PC-3 (cell line): ENCODE measurements around the gene RNF222. TPM values are rescaled to one million over a fixed set of nuclear protein-coding genes. Genes with fewer than 3 reads are reported as not detected.

Experiments used
- ATAC-seq: fragments of 200-7000 bp; cut with Tn5 transposase; 2 replicates; pipeline ENCODE4 v1.9.1; 2020; ENCODE audit warnings: mild to moderate bottlenecking, moderate library complexity
- BruUV-seq: library from RNA; stranded (reverse); fragments of 400-500 nt; replicated peaks from 2 replicates; lab custom pipeline; 2021; lab: Mats Ljungman, UMichigan
- CTCF ChIA-PET: fragments of 300-600 bp; sonication (Branson Sonifier 250); formaldehyde crosslinking; loops from one replicate; lab custom pipeline; 2022; ENCODE audit warnings: antibody characterized with exemption; lab: Charles Lee
- POLR2A ChIA-PET: fragments of 300-600 bp; sonication (Branson Sonifier 250); formaldehyde crosslinking; loops from one replicate; lab custom pipeline; 2022; ENCODE audit warnings: antibody characterized with exemption; ENCODE audit not compliant: unreplicated experiment; lab: Charles Lee
- DNase-seq: peaks from one replicate; pipeline ENCODE4 v3.0.0-alpha.2; 2015
- H2AFZ ChIP-seq: fragments of 300-600 bp; sonication (generic); 2 replicates; pipeline ENCODE4 v1.6.0; 2016; ENCODE audit warnings: antibody characterized with exemption, low read length
- H3F3A ChIP-seq: fragments of 300-600 bp; sonication (generic); one replicate; pipeline ENCODE4 v1.6.0; 2017; ENCODE audit warnings: antibody characterized with exemption, low read length, control low read depth, mild to moderate bottlenecking; ENCODE audit not compliant: unreplicated experiment
- H3K27ac ChIP-seq: fragments of 300-600 bp; sonication (generic); 2 replicates; pipeline ENCODE4 v1.5.1; 2016; ENCODE audit warnings: mild to moderate bottlenecking, low read length
- H3K27me3 ChIP-seq: fragments of 300-600 bp; sonication (generic); 2 replicates; pipeline ENCODE4 v1.6.1; 2016; ENCODE audit warnings: low read length, mixed read lengths
- H3K36me3 ChIP-seq: fragments of 300-600 bp; sonication (generic); 2 replicates; pipeline ENCODE4 v1.6.1; 2016; ENCODE audit warnings: low read depth, mixed run types, low read length, mixed read lengths
- H3K4me1 ChIP-seq: fragments of 300-600 bp; sonication (generic); 2 replicates; pipeline ENCODE4 v1.5.1; 2016; ENCODE audit warnings: low read length; ENCODE audit not compliant: insufficient read depth
- H3K4me2 ChIP-seq: fragments of 300-600 bp; sonication (generic); 2 replicates; pipeline ENCODE4 v1.6.0; 2016; ENCODE audit warnings: low read length
- H3K4me3 ChIP-seq: fragments of 300-600 bp; sonication (generic); 2 replicates; pipeline ENCODE4 v1.5.1; 2016; ENCODE audit warnings: mild to moderate bottlenecking, low read length, mixed read lengths
- H3K79me2 ChIP-seq: fragments of 300-600 bp; sonication (generic); 2 replicates; pipeline ENCODE4 v1.6.1; 2017; ENCODE audit warnings: low read length, mixed read lengths
- H3K9ac ChIP-seq: fragments of 300-600 bp; sonication (generic); 2 replicates; pipeline ENCODE4 v1.6.0; 2016; ENCODE audit warnings: mild to moderate bottlenecking, low read length
- H3K9me2 ChIP-seq: fragments of 300-600 bp; sonication (generic); replicated peaks from 2 replicates; pipeline ENCODE4 v1.6.1; 2016; ENCODE audit warnings: mixed run types, low read length, mixed read lengths
- H3K9me3 ChIP-seq: fragments of 300-600 bp; sonication (generic); 2 replicates; pipeline ENCODE4 v1.6.1; 2016; ENCODE audit warnings: low read length, mixed read lengths
- H4K20me1 ChIP-seq: fragments of 300-600 bp; sonication (generic); 2 replicates; pipeline ENCODE4 v1.6.1; 2016; ENCODE audit warnings: low read length, mixed read lengths
- EZH2 ChIP-seq: fragments of 300-600 bp; sonication (generic); IDR thresholded peaks from one replicate; pipeline ENCODE4 v1.6.1; 2017; ENCODE audit warnings: antibody characterized with exemption, mild to moderate bottlenecking, low read length; ENCODE audit not compliant: unreplicated experiment
- EZH2phosphoT487 ChIP-seq: fragments of 300-600 bp; sonication (generic); IDR thresholded peaks from 2 replicates; pipeline ENCODE4 v1.6.1; 2018; ENCODE audit warnings: mild to moderate bottlenecking, antibody characterized with exemption, low read length, borderline replicate concordance
- intact Hi-C: fragments of 100-400 bp; cut with micrococcal nuclease; formaldehyde crosslinking; loops from 2 replicates; pipeline ENCODE4 v1.9.0; 2023
- total RNA-seq: library from RNA; depleted of rRNA; stranded (reverse); fragments of >200 nt; gene quantifications from 2 replicates; pipeline ENCODE4 v1.2.3, GENCODE V29; 2014; rRNA removed
- TF ChIP-seq, protein P1 (sequence below): fragments of 300-600 bp; sonication (generic); conservative IDR thresholded peaks from 2 replicates; pipeline ENCODE4 v1.5.1; 2017; ENCODE audit warnings: antibody characterized with exemption, low read depth, mild to moderate bottlenecking, low read length

Gene RNF222
- total RNA-seq, 1 experiment from 2014 or later = 0.07 TPM

DNA sequence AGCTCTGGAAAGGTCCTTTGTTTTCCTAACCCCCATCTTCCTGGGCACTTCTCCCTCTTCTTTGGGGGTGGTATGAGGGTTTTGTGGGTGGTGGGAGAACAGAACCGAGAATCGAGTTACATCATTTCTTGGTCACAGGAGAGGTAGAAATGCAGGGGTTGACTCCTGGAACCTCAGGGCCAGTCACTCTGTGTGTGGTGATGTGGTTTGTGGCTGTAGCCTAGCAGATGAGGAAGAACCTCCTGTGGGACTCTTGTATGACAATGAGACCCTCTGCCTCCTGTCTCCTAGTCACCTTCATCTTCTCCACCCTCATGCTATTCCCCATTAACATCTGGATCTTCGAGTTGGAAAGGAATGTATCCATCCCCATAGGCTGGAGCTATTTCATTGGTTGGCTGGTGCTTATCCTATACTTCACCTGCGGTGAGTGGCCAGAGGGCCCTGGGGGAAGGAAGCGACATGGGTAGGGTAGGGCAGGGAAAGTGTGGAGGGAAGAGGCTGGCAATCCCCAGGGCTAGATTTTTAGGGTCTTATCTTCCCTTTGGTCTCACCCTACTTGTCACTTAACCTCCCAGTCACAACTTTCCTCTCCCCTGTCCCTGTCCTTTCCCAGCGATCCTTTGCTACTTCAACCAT, 52.5 kb downstream of the RNF222 start:
- Histone ChIP-seq H3K4me3 (no peak overlapping the region), H3K79me2 (no peaks in the 10 kb centered on the region), H3K9me3 (no peaks in the 10 kb centered on the region), H3K4me1 (no peaks in the 10 kb centered on the region), H3K4me2 (no peak overlapping the region), H2AFZ (no peak overlapping the region), H3K27me3 (no peaks in the 10 kb centered on the region), H3F3A (no peaks in the 10 kb centered on the region), H4K20me1 (no peaks in the 10 kb centered on the region), H3K27ac (no peak overlapping the region), H3K9me2 (no peaks in the 10 kb centered on the region), H3K9ac (no peak overlapping the region), H3K36me3 (no peaks in the 10 kb centered on the region)
- intact Hi-C loops = no loop called here
- DNase-seq (no peak), ATAC-seq (no peak)
- BruUV-seq = no TSS peak
- ChIA-PET CTCF (no interaction called here), POLR2A (no interaction called here)
- TF ChIP-seq EZH2phosphoT487 = no peak
- TF ChIP-seq, protein P1, sequence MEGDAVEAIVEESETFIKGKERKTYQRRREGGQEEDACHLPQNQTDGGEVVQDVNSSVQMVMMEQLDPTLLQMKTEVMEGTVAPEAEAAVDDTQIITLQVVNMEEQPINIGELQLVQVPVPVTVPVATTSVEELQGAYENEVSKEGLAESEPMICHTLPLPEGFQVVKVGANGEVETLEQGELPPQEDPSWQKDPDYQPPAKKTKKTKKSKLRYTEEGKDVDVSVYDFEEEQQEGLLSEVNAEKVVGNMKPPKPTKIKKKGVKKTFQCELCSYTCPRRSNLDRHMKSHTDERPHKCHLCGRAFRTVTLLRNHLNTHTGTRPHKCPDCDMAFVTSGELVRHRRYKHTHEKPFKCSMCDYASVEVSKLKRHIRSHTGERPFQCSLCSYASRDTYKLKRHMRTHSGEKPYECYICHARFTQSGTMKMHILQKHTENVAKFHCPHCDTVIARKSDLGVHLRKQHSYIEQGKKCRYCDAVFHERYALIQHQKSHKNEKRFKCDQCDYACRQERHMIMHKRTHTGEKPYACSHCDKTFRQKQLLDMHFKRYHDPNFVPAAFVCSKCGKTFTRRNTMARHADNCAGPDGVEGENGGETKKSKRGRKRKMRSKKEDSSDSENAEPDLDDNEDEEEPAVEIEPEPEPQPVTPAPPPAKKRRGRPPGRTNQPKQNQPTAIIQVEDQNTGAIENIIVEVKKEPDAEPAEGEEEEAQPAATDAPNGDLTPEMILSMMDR = no peak

DNA sequence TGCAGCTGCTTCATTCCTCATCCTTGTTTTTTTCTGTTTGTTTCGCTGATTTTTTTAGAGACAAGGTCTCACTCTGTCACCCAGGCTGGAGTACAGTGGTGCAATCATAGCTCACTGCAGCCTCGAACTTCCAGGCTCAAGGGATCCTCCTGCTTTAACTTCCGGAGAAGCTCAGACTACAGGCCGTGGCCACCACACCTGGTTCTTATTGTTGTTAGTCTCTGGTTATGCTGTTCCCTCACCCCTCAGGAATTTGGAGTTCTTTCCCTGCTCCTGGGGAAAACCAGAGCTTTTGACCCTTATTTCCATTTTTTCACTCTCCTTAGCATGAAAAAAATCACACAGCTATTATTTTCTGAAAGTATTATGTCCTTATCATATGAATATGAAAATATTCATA, 56.2 kb downstream of the RNF222 start:
- no peak for ATAC-seq
- CTCF ChIA-PET = no interaction called here
- TF ChIP-seq EZH2 (no peak), EZH2phosphoT487 (no peak)
- TF ChIP-seq, protein P1 = no peak

More for the DNA sequence above, 56.2 kb downstream of the RNF222 start:
- no TSS peak for BruUV-seq
- H4K20me1 ChIP-seq = no peaks in the 10 kb centered on the region
- no peaks in the 10 kb centered on the region for H3F3A ChIP-seq
- H3K4me3 ChIP-seq = no peak overlapping the region
- H3K79me2 ChIP-seq = no peaks in the 10 kb centered on the region
- H2AFZ ChIP-seq = no peak overlapping the region
- no peak overlapping the region for H3K9ac ChIP-seq
- no peaks in the 10 kb centered on the region for H3K4me1 ChIP-seq
- no peak overlapping the region for H3K4me2 ChIP-seq
- no peaks in the 10 kb centered on the region for H3K36me3 ChIP-seq
- no peaks in the 10 kb centered on the region for H3K9me2 ChIP-seq
- H3K27ac ChIP-seq = no peak overlapping the region
- no peaks in the 10 kb centered on the region for H3K9me3 ChIP-seq
- no peaks in the 10 kb centered on the region for H3K27me3 ChIP-seq
- intact Hi-C loops = no loop called here
- DNase-seq = no peak
- POLR2A ChIA-PET = interaction anchor here (0.6 to 1.2 kb wide), 2 partner anchors 9 to 41 kb away, joined by 3 read pairs; no protein-coding TSS in a partner anchor

Other genes with a start within 250 kb of the RNF222 start
- gene PER1, start 245.4 kb downstream of the RNF222 start, total RNA-seq = 25.0 and 47.2 TPM in 2 replicates
- 5.0 and 18.0 TPM in 2 replicates for gene VAMP2, start 234.9 kb downstream of the RNF222 start, total RNA-seq
- gene TMEM107, start 221.4 kb downstream of the RNF222 start, total RNA-seq = 19.0 and 26.6 TPM in 2 replicates
- gene BORCS6, start 207.6 kb downstream of the RNF222 start, total RNA-seq = 5.9 and 7.3 TPM in 2 replicates
- gene AURKB, start 187.3 kb downstream of the RNF222 start, total RNA-seq = 72.3 and 82.9 TPM in 2 replicates
- gene CTC1, start 149.8 kb downstream of the RNF222 start, total RNA-seq = 7.8 and 8.4 TPM in 2 replicates
- 29.0 and 59.6 TPM in 2 replicates for gene PFAS, start 148.5 kb downstream of the RNF222 start, total RNA-seq
- gene RANGRF, start 109.2 kb downstream of the RNF222 start, total RNA-seq = 18.0 and 22.8 TPM in 2 replicates
- gene SLC25A35, start 102.4 kb downstream of the RNF222 start, total RNA-seq = 1.6 and 2.3 TPM in 2 replicates
- gene ARHGEF15, start 87.6 kb downstream of the RNF222 start, total RNA-seq = not detected in 2 replicates
- not detected in 2 replicates for gene ODF4, start 58.0 kb downstream of the RNF222 start, total RNA-seq
- gene RPL26, start 14.6 kb downstream of the RNF222 start, total RNA-seq = 1,030 and 1,369 TPM in 2 replicates
- 32.7 and 46.7 TPM in 2 replicates for gene NDEL1, start 38.1 kb upstream of the RNF222 start, total RNA-seq
- 32.7 and 44.6 TPM in 2 replicates for gene MYH10, start 232.9 kb upstream of the RNF222 start, total RNA-seq